PC-9 (cell line): Measurements from ENCODE around the gene RDH13. TPM values are rescaled to one million over a fixed set of nuclear protein-coding genes. Genes with fewer than 3 reads are reported as not detected.
"Not testable (repeated sequence)": the region's sequence is repeated elsewhere in the genome, so short reads cannot be mapped to it uniquely, and the experiment has no call there.

ENCODE experiments used
- BruUV-seq: library from RNA; stranded (reverse); fragments of 400-500 nt; replicated peaks from 2 replicates; lab custom pipeline; 2021; lab: Mats Ljungman, UMichigan
- CTCF ChIA-PET: fragments of 300-600 bp; sonication (Branson Sonifier 250); formaldehyde crosslinking; loops from one replicate; lab custom pipeline; 2022; ENCODE audit warnings: antibody characterized with exemption; lab: Charles Lee
- POLR2A ChIA-PET: fragments of 300-600 bp; sonication (Branson Sonifier 250); formaldehyde crosslinking; loops from one replicate; lab custom pipeline; 2022; ENCODE audit warnings: antibody characterized with exemption; ENCODE audit not compliant: unreplicated experiment; lab: Charles Lee
- DNase-seq, 2 experiments: peaks; one replicate each; pipeline versions ENCODE4 v3.0.0 to v3.0.0-alpha.2; 2015 to 2022; ENCODE audit warnings: mixed read lengths in 1 of 2
- H2AFZ ChIP-seq: fragments of 200-600 bp; sonication (generic); 2 replicates; pipeline ENCODE4 v1.8.1; 2017; ENCODE audit warnings: antibody characterized with exemption
- H3F3A ChIP-seq: fragments of 200-600 bp; sonication (generic); 2 replicates; pipeline ENCODE4 v1.8.1; 2017; ENCODE audit warnings: antibody characterized with exemption, mild to moderate bottlenecking, low read depth; ENCODE audit not compliant: insufficient read depth
- H3K27ac ChIP-seq: fragments of 200-600 bp; sonication (generic); 2 replicates; pipeline ENCODE4 v1.6.1; 2016; ENCODE audit warnings: mixed run types
- H3K27me3 ChIP-seq: fragments of 200-600 bp; sonication (generic); 2 replicates; pipeline ENCODE4 v1.6.1; 2016; ENCODE audit warnings: low read depth, mixed run types; ENCODE audit not compliant: insufficient read depth
- H3K36me3 ChIP-seq: fragments of 200-600 bp; sonication (generic); 2 replicates; pipeline ENCODE4 v1.6.1; 2016; ENCODE audit warnings: low read depth, mixed run types
- H3K4me1 ChIP-seq: fragments of 200-600 bp; sonication (generic); replicated peaks from 2 replicates; pipeline ENCODE4 v1.6.1; 2016; ENCODE audit warnings: mixed run types; ENCODE audit not compliant: insufficient read depth
- H3K4me2 ChIP-seq: fragments of 200-600 bp; sonication (generic); 2 replicates; pipeline ENCODE4 v1.6.1; 2017; ENCODE audit warnings: mixed run types
- H3K4me3 ChIP-seq: fragments of 200-600 bp; sonication (generic); 2 replicates; pipeline ENCODE4 v1.6.1; 2016; ENCODE audit warnings: mixed run types
- H3K79me2 ChIP-seq: fragments of 200-600 bp; sonication (generic); 2 replicates; pipeline ENCODE4 v1.6.1; 2017; ENCODE audit warnings: low read depth, mixed run types
- H3K9me2 ChIP-seq: fragments of 200-600 bp; sonication (generic); 2 replicates; pipeline ENCODE4 v1.8.1; 2017; ENCODE audit warnings: mild to moderate bottlenecking; ENCODE audit not compliant: insufficient read depth
- H3K9me3 ChIP-seq: fragments of 200-600 bp; sonication (generic); 2 replicates; pipeline ENCODE4 v1.8.1; 2016; ENCODE audit warnings: low read depth; ENCODE audit not compliant: insufficient read depth
- H4K20me1 ChIP-seq: fragments of 200-600 bp; sonication (generic); 2 replicates; pipeline ENCODE4 v1.8.1; 2017; ENCODE audit not compliant: insufficient read depth
- CTCF ChIP-seq: fragments of 200-600 bp; sonication (generic); conservative IDR thresholded peaks from 2 replicates; pipeline ENCODE4 v1.6.1; 2017; ENCODE audit warnings: mixed run types, antibody characterized with exemption, mild to moderate bottlenecking, moderate library complexity
- EZH2 ChIP-seq: fragments of 200-600 bp; sonication (generic); IDR thresholded peaks from 2 replicates; pipeline ENCODE4 v1.8.0; 2017; ENCODE audit warnings: antibody characterized with exemption, low read depth
- intact Hi-C: fragments of 100-400 bp; cut with micrococcal nuclease; formaldehyde crosslinking; loops from one replicate; pipeline ENCODE4 v1.10.0; 2022; ENCODE audit not compliant: unreplicated experiment
- total RNA-seq: library from RNA; stranded (reverse); gene quantifications from 2 replicates; pipeline ENCODE4 v1.2.3, GENCODE V29; 2021

Gene RDH13
- total RNA-seq, 1 experiment from 2014 or later, result 39.8 TPM

GRCh38 chr19:55034751-55035150 is 28.2 kb downstream of the RDH13 start:
- Histone ChIP-seq H3K36me3 (no peaks in the 10 kb centered on the region), H3F3A (peaks cover 13% of the 10 kb centered on the region; the same call in 1 of the 2 replicates), H3K4me1 (no peaks in the 10 kb centered on the region), H3K27me3 (no peaks in the 10 kb centered on the region), H3K79me2 (no peaks in the 10 kb centered on the region; the same call in 1 of the 2 replicates), H3K4me3 (no peak overlapping the region), H2AFZ (no peak overlapping the region), H3K9me3 (no peaks in the 10 kb centered on the region), H4K20me1 (peaks cover 47% of the 10 kb centered on the region), H3K4me2 (no peak overlapping the region), H3K9me2 (no peaks in the 10 kb centered on the region), H3K27ac (no peak overlapping the region)
- intact Hi-C loops, result no loop called here
- TF ChIP-seq CTCF, result no peak
- no peak for TF ChIP-seq EZH2
- ChIA-PET POLR2A (no interaction called here), CTCF (no interaction called here)
- DNase-seq, result no peak
- BruUV-seq, result no TSS peak

- H2AFZ ChIP-seq, H3K36me3 ChIP-seq, POLR2A ChIA-PET, DNase-seq, H3K79me2 ChIP-seq, H3K4me3 ChIP-seq, H3K4me2 ChIP-seq, CTCF ChIA-PET, H3K4me1 ChIP-seq, H3K9me3 ChIP-seq, H3K27me3 ChIP-seq, H3K9me2 ChIP-seq, H3K27ac ChIP-seq, BruUV-seq, intact Hi-C loops: not testable (repeated sequence)
- Histone ChIP-seq H3F3A (peaks cover 13% of the 10 kb centered on the region; the same call in 1 of the 2 replicates), H4K20me1 (peaks cover 52% of the 10 kb centered on the region)
These were observed 29.8 kb downstream of the RDH13 start for GRCh38 chr19:55032976-55033643.

GRCh38 chr19:55032170-55032800 is 30.7 kb downstream of the RDH13 start:
- POLR2A ChIA-PET, result no interaction called here
- intact Hi-C loops, result no loop called here
- CTCF ChIA-PET, result no interaction called here
- Histone ChIP-seq H3K27ac (no peak overlapping the region), H3K4me3 (no peak overlapping the region), H3K27me3 (no peaks in the 10 kb centered on the region), H3F3A (peaks cover 20% of the 10 kb centered on the region; the same call in 1 of the 2 replicates), H2AFZ (no peak overlapping the region), H3K79me2 (no peaks in the 10 kb centered on the region; the same call in 1 of the 2 replicates), H4K20me1 (peaks cover 54% of the 10 kb centered on the region), H3K4me1 (no peaks in the 10 kb centered on the region), H3K36me3 (no peaks in the 10 kb centered on the region), H3K9me3 (no peaks in the 10 kb centered on the region), H3K9me2 (no peaks in the 10 kb centered on the region), H3K4me2 (no peak overlapping the region)
- DNase-seq, result peak in 1 of 2 experiments; percentile 52
- TF ChIP-seq EZH2 (no peak), CTCF (no peak)
- BruUV-seq, result no TSS peak
